Measurements from ENCODE around the gene HBS1L. TPM values are rescaled to one million over a fixed set of nuclear protein-coding genes. Genes with fewer than 3 reads are reported as not detected.

HBS1L gene
- polyA plus RNA-seq, 1 of the 3 experiments (the other 2 are of a cell fraction) = 19.0 TPM

DNA sequence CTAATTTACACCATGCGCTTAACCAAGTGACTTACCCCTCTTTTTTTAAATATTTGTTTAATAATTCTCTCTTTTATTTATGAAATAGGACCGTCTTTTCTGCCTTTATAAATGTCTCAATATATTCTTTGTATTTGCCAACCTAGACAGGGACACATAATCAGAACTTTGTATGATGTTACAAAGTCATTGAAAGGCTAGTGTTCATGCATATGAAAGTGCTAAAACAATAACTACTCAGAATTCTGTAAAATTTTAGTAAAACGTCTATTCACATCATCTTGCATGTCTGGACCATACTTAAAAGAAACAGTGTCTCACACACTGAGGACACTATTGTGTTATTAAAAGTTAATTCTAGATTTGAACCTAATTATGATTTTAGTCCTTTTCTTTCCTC is 41.1 kb upstream of the HBS1L start:
- TF ChIP-seq USF2 (IDR thresholded peaks at IDR 0.05; ENCODE audit: borderline replicate concordance, low read depth, low read length) (no peak), YY1 (IDR thresholded peaks at IDR 0.05; ENCODE audit: low read depth) (no peak), GABPA (IDR thresholded peaks at IDR 0.05; ENCODE audit: low read depth) (no peak), RFX5 (IDR thresholded peaks at IDR 0.05; ENCODE audit: low read length) (no peak), FOXM1 (IDR thresholded peaks at IDR 0.05; ENCODE audit: low read depth) (no peak), TCF12 (IDR thresholded peaks at IDR 0.05) (no peak), NFIC (IDR thresholded peaks at IDR 0.05; ENCODE audit: borderline replicate concordance) (no peak), RXRA (IDR thresholded peaks at IDR 0.05; ENCODE audit: borderline replicate concordance, low read depth) (no peak), IRF3 (IDR thresholded peaks at IDR 0.05; ENCODE audit: low read depth, low read length) (no peak), CHD2 (IDR thresholded peaks at IDR 0.05; ENCODE audit: low read length, partially characterized antibody) (no peak)
- TF ChIP-seq, protein P1, sequence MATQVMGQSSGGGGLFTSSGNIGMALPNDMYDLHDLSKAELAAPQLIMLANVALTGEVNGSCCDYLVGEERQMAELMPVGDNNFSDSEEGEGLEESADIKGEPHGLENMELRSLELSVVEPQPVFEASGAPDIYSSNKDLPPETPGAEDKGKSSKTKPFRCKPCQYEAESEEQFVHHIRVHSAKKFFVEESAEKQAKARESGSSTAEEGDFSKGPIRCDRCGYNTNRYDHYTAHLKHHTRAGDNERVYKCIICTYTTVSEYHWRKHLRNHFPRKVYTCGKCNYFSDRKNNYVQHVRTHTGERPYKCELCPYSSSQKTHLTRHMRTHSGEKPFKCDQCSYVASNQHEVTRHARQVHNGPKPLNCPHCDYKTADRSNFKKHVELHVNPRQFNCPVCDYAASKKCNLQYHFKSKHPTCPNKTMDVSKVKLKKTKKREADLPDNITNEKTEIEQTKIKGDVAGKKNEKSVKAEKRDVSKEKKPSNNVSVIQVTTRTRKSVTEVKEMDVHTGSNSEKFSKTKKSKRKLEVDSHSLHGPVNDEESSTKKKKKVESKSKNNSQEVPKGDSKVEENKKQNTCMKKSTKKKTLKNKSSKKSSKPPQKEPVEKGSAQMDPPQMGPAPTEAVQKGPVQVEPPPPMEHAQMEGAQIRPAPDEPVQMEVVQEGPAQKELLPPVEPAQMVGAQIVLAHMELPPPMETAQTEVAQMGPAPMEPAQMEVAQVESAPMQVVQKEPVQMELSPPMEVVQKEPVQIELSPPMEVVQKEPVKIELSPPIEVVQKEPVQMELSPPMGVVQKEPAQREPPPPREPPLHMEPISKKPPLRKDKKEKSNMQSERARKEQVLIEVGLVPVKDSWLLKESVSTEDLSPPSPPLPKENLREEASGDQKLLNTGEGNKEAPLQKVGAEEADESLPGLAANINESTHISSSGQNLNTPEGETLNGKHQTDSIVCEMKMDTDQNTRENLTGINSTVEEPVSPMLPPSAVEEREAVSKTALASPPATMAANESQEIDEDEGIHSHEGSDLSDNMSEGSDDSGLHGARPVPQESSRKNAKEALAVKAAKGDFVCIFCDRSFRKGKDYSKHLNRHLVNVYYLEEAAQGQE (IDR thresholded peaks at IDR 0.05; ENCODE audit: low read depth, low read length) = no peak
- TF ChIP-seq, protein P2, sequence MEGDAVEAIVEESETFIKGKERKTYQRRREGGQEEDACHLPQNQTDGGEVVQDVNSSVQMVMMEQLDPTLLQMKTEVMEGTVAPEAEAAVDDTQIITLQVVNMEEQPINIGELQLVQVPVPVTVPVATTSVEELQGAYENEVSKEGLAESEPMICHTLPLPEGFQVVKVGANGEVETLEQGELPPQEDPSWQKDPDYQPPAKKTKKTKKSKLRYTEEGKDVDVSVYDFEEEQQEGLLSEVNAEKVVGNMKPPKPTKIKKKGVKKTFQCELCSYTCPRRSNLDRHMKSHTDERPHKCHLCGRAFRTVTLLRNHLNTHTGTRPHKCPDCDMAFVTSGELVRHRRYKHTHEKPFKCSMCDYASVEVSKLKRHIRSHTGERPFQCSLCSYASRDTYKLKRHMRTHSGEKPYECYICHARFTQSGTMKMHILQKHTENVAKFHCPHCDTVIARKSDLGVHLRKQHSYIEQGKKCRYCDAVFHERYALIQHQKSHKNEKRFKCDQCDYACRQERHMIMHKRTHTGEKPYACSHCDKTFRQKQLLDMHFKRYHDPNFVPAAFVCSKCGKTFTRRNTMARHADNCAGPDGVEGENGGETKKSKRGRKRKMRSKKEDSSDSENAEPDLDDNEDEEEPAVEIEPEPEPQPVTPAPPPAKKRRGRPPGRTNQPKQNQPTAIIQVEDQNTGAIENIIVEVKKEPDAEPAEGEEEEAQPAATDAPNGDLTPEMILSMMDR (IDR thresholded peaks at IDR 0.05) = no peak
- Histone ChIP-seq H3K4me2 (no peak overlapping the region), H3K9me2 (no peaks in the 10 kb centered on the region), H3K36me3 (replicated peaks in 1 of 2; ENCODE audit: control insufficient read depth in 1 of 2, insufficient read depth in 2 of 2, low read length in 1 of 2) (no peaks in the 10 kb centered on the region), H4K20me1 (ENCODE audit: insufficient read depth) (no peaks in the 10 kb centered on the region), H3K4me1 (ENCODE audit: control insufficient read depth in 1 of 2, insufficient read depth in 2 of 2, low read depth in 1 of 2, low read length in 1 of 2) (no peaks in the 10 kb centered on the region), H2AFZ (ENCODE audit: low read depth) (no peak overlapping the region), H3K9me3 (no peaks in the 10 kb centered on the region; the same call in 1 of the 2 replicates), H3K27me3 (ENCODE audit: insufficient read depth) (no peaks in the 10 kb centered on the region), H3K4me3 (ENCODE audit: low read depth in 2 of 2, low read length in 1 of 2) (no peak overlapping the region), H3F3A (replicated peaks; ENCODE audit: insufficient read depth) (peaks cover 5% of the 10 kb centered on the region), H3K79me2 (ENCODE audit: insufficient read depth) (no peaks in the 10 kb centered on the region), H3K9ac (no peak overlapping the region), H3K27ac (ENCODE audit: low read depth in 2 of 2, low read length in 1 of 2) (no peak overlapping the region)
- ChIA-PET POLR2A (no interaction called here), CTCF (no interaction called here)
- no peak for DNase-seq
- WGBS (ENCODE audit: low lambda C conversion rate) = 52% methylated on average over 3 of the region's 3 CpGs
